HepG2 (cell line): ENCODE data around the gene SLC39A3. TPM values are rescaled to one million over a fixed set of nuclear protein-coding genes. Genes with fewer than 3 reads are reported as not detected.

Experiments
- ATAC-seq: fragments of 200-7000 bp; cut with Tn5 transposase; 3 replicates; pipeline ENCODE4 v1.9.1; 2020; ENCODE audit warnings: mild to moderate bottlenecking, moderate library complexity
- BruUV-seq: library from RNA; stranded (reverse); fragments of 400-500 nt; replicated peaks from 2 replicates; lab custom pipeline; 2021; lab: Mats Ljungman, UMichigan
- CTCF ChIA-PET: fragments of 300-600 bp; formaldehyde crosslinking; extraction: SDS; loops from one replicate; lab custom pipeline; 2021; ENCODE audit warnings: low total read pairs, inconsistent platforms, low intra/inter-chr PET ratio; lab: Yijun Ruan, JAX
- POLR2A ChIA-PET: fragments of 350-600 bp; sonication (Branson Sonifier 250); formaldehyde crosslinking; loops from one replicate; lab custom pipeline; 2020; ENCODE audit warnings: antibody characterized with exemption, inconsistent platforms; lab: Yijun Ruan, JAX
- DNase-seq: peaks from one replicate; pipeline ENCODE4 v3.0.0-alpha.2; 2015; ENCODE audit warnings: low spot score
- FAIRE-seq: peaks from 3 replicates; lab custom pipeline; 2011; peaks lifted over from hg19 to GRCh38; lab: Jason Lieb, UNC
- H2AFZ ChIP-seq: one replicate; pipeline ENCODE4 v1.6.1; 2011; ENCODE audit warnings: low read length, inconsistent platforms
- H3K27ac ChIP-seq: fragments of 300-600 bp; 3 replicates; pipeline ENCODE4 v1.8.0; 2011; ENCODE audit warnings: mixed run types, mild to moderate bottlenecking, mixed read lengths, low read length, inconsistent platforms; ENCODE audit not compliant: insufficient read depth; ENCODE audit errors: extremely low read length
- H3K27me3 ChIP-seq, 2 experiments: fragments of 200-600 bp in 1 of 2; 2 replicates in 1 of 2; 3 replicates in 1 of 2; pipeline versions ENCODE4 v1.6.0 to v1.8.0; 2011; ENCODE audit warnings: low read length in 2 of 2, mild to moderate bottlenecking in 2 of 2, moderate library complexity in 2 of 2, inconsistent platforms in 1 of 2; ENCODE audit not compliant: insufficient read depth in 2 of 2, control insufficient read depth in 1 of 2
- H3K36me3 ChIP-seq, 2 experiments: fragments of 200-600 bp in 1 of 2; replicated peaks in 1 of 2; 2 replicates in 1 of 2; 3 replicates in 1 of 2; pipeline versions ENCODE4 v1.5.1 to v1.8.0; 2011; ENCODE audit warnings: low read length in 2 of 2, inconsistent platforms in 1 of 2; ENCODE audit not compliant: insufficient read depth in 2 of 2, control insufficient read depth in 1 of 2
- H3K4me1 ChIP-seq: 2 replicates; pipeline ENCODE4 v1.5.1; 2012; ENCODE audit warnings: low read length, inconsistent platforms; ENCODE audit not compliant: insufficient read depth
- H3K4me2 ChIP-seq: 2 replicates; pipeline ENCODE4 v1.6.0; 2011; ENCODE audit warnings: low read depth, low read length, inconsistent platforms
- H3K4me3 ChIP-seq, 3 experiments: fragments of 200-600 bp in 1 of 3; sonication (generic), shearing (Covaris generic) in 1 of 3; replicated peaks in 1 of 3; 2 replicates each; pipeline ENCODE4 v1.5.1; 2011 to 2016; ENCODE audit warnings: low read length in 3 of 3, inconsistent platforms in 2 of 3, low read depth in 2 of 3, mild to moderate bottlenecking in 2 of 3, control low read depth in 1 of 3, mixed read lengths in 1 of 3; ENCODE audit not compliant: insufficient read depth in 1 of 3
- H3K79me2 ChIP-seq: one replicate; pipeline ENCODE4 v1.6.1; 2011; ENCODE audit warnings: low read length, inconsistent platforms; ENCODE audit not compliant: insufficient read depth
- H3K9ac ChIP-seq: 2 replicates; pipeline ENCODE4 v1.6.0; 2011; ENCODE audit warnings: mild to moderate bottlenecking, low read depth, low read length, inconsistent platforms; ENCODE audit not compliant: insufficient read depth
- H3K9me3 ChIP-seq: 2 replicates; pipeline ENCODE4 v1.5.1; 2012; ENCODE audit warnings: mild to moderate bottlenecking, low read length
- H4K20me1 ChIP-seq: 2 replicates; pipeline ENCODE4 v1.6.0; 2011; ENCODE audit warnings: inconsistent platforms, mild to moderate bottlenecking, low read length, moderate library complexity; ENCODE audit not compliant: insufficient read depth
- WGBS: methylation state at CpG from one replicate; pipeline ENCODE4 v1.1.6; 2017; ENCODE audit warnings: low lambda C conversion rate; 5-methylcytosine and 5-hydroxymethylcytosine counted together
- in situ Hi-C: cut with HindIII; loops from 2 replicates; pipeline ENCODE4 v1.10.0; 2017; ENCODE audit warnings: low pct_unique_long_range_greater_than_20kb; ENCODE audit not compliant: extremely low pct_ligation_motif_present
- intact Hi-C: fragments of 100-400 bp; cut with micrococcal nuclease; formaldehyde crosslinking; loops from one replicate; pipeline ENCODE4 v1.10.0; 2022; ENCODE audit not compliant: unreplicated experiment
- polyA plus RNA-seq, 8 experiments: library from polyadenylated mRNA; depleted of rRNA in 3 of 8; stranded (reverse) in 7 of 8; unstranded in 1 of 8; fragments of >200 nt; fragmentation: Illumina TruSeq in 4 of 8; extraction: Trizol in 4 of 8; gene quantifications; 2 replicates each; pipeline versions ENCODE4 v1.2.1 to v1.2.3, GENCODE V29; 2011 to 2016; ENCODE audit warnings: low read depth in 4 of 8, missing spikeins in 1 of 8, mixed read lengths in 1 of 8; ENCODE audit not compliant: insufficient read depth in 1 of 8
- total RNA-seq, 5 experiments: library from RNA; depleted of rRNA; stranded (reverse); fragments of >200 nt; fragmentation: Illumina TruSeq; extraction: Trizol; gene quantifications; 2 replicates each; pipeline ENCODE4 v1.2.3, GENCODE V29; 2016; ENCODE audit warnings: low read depth in 1 of 5
- TF ChIP-seq, protein P1 (sequence below): sonication (generic); formaldehyde crosslinking; conservative IDR thresholded peaks from 2 replicates; pipeline ENCODE4 v1.8.0; 2022; ENCODE audit warnings: mild to moderate bottlenecking, moderate library complexity, missing genetic modification reagents
- TF ChIP-seq, protein P2 (sequence below): IDR thresholded peaks from 2 replicates; pipeline ENCODE4 v1.6.1; 2012; ENCODE audit warnings: low read length, improper control_type of control experiment

Gene SLC39A3
- total and polyA plus RNA-seq, 2 of the 13 experiments (the other 11 are each of a cell fraction or from before 2014, with no cell fraction given): 33.6 to 41.6 TPM

DNA sequence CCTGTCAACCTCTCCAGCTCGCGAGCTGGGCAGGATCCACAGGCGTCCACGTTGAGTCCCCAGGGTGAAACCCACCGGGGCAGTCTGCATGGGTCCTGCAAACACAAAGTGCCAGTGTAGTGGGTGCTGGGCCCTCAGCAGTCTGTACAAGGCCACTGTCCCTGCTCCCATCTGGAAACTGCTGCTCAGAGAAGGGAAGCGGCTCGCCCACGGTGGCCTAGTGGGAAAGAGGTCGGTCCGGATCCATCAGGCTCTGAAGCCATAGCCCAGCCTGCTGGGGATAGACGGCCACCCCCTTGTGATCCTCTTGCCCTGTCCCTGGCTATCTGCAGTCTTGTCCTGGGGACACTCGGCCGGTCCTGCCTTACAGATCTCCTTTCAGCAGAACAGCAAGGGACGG, 16.1 kb downstream of the SLC39A3 start:
- in situ Hi-C loops: no loop called here
- no TSS peak for BruUV-seq
- FAIRE-seq (no peak), DNase-seq (no peak), ATAC-seq (peak; percentile 19)
- Histone ChIP-seq H3K27me3 (peaks cover 27 to 69% of the 10 kb centered on the region in 2 experiments), H3K27ac (no peak overlapping the region), H3K4me3 (peak overlapping the region in 2 of 3 experiments; percentile 13 to 29; a peak in 2 of 6 replicates), H3K36me3 (no peaks in the 10 kb centered on the region), H3K4me2 (peak overlapping the region; percentile 41), H3K9me3 (no peaks in the 10 kb centered on the region), H3K4me1 (peaks cover 42% of the 10 kb centered on the region), H2AFZ (no peak overlapping the region), H3K9ac (no peak overlapping the region), H4K20me1 (no peaks in the 10 kb centered on the region), H3K79me2 (no peaks in the 10 kb centered on the region)
- CTCF ChIA-PET: no interaction called here
- TF ChIP-seq, protein P1, sequence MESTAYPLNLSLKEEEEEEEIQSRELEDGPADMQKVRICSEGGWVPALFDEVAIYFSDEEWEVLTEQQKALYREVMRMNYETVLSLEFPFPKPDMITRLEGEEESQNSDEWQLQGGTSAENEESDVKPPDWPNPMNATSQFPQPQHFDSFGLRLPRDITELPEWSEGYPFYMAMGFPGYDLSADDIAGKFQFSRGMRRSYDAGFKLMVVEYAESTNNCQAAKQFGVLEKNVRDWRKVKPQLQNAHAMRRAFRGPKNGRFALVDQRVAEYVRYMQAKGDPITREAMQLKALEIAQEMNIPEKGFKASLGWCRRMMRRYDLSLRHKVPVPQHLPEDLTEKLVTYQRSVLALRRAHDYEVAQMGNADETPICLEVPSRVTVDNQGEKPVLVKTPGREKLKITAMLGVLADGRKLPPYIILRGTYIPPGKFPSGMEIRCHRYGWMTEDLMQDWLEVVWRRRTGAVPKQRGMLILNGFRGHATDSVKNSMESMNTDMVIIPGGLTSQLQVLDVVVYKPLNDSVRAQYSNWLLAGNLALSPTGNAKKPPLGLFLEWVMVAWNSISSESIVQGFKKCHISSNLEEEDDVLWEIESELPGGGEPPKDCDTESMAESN (CRISPR knock-in tag): 0 out of 2 replicates have a peak, but pooled peaks have one; percentile 36
- TF ChIP-seq, protein P2, sequence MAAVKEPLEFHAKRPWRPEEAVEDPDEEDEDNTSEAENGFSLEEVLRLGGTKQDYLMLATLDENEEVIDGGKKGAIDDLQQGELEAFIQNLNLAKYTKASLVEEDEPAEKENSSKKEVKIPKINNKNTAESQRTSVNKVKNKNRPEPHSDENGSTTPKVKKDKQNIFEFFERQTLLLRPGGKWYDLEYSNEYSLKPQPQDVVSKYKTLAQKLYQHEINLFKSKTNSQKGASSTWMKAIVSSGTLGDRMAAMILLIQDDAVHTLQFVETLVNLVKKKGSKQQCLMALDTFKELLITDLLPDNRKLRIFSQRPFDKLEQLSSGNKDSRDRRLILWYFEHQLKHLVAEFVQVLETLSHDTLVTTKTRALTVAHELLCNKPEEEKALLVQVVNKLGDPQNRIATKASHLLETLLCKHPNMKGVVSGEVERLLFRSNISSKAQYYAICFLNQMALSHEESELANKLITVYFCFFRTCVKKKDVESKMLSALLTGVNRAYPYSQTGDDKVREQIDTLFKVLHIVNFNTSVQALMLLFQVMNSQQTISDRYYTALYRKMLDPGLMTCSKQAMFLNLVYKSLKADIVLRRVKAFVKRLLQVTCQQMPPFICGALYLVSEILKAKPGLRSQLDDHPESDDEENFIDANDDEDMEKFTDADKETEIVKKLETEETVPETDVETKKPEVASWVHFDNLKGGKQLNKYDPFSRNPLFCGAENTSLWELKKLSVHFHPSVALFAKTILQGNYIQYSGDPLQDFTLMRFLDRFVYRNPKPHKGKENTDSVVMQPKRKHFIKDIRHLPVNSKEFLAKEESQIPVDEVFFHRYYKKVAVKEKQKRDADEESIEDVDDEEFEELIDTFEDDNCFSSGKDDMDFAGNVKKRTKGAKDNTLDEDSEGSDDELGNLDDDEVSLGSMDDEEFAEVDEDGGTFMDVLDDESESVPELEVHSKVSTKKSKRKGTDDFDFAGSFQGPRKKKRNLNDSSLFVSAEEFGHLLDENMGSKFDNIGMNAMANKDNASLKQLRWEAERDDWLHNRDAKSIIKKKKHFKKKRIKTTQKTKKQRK: no peak
- WGBS: no CpG with 5 or more reads among the region's 14 CpGs
- POLR2A ChIA-PET: interaction anchor here (1.3 to 2.0 kb wide), 2 partner anchors 20 to 75 kb away, joined by 5 to 7 read pairs; no protein-coding TSS in a partner anchor
- intact Hi-C loops: no loop called here
